WTC11 (cell line): ENCODE results near the gene ZBTB20. TPM values are rescaled to one million over a fixed set of nuclear protein-coding genes. Genes with fewer than 3 reads are reported as not detected.

Source experiments
- ATAC-seq: fragments of 200-7000 bp; cut with Tn5 transposase; 2 replicates; pipeline ENCODE4 v1.10.0; 2021; ENCODE audit warnings: mild to moderate bottlenecking, moderate library complexity
- CTCF ChIA-PET: fragments of 300-600 bp; sonication (Branson Sonifier 250); formaldehyde crosslinking; loops from one replicate; lab custom pipeline; 2021; ENCODE audit warnings: antibody characterized with exemption; lab: Charles Lee
- POLR2A ChIA-PET: fragments of 350-600 bp; sonication (Branson Sonifier 250); formaldehyde crosslinking; loops from one replicate; lab custom pipeline; 2021; ENCODE audit warnings: antibody characterized with exemption; lab: Charles Lee
- DNase-seq: peaks from one replicate; pipeline ENCODE4 v3.0.0; 2021; ENCODE audit warnings: low spot score
- H3K27ac Mint-ChIP-seq: 2 replicates; pipeline ENCODE4 v1.8.0; 2021; ENCODE audit warnings: mixed read lengths
- H3K27me3 Mint-ChIP-seq: 2 replicates; pipeline ENCODE4 v1.8.0; 2021; ENCODE audit warnings: low read depth, mild to moderate bottlenecking, moderate library complexity, mixed read lengths
- H3K36me3 Mint-ChIP-seq: 2 replicates; pipeline ENCODE4 v1.8.0; 2021; ENCODE audit warnings: mixed read lengths
- H3K4me1 Mint-ChIP-seq: 2 replicates; pipeline ENCODE4 v1.8.0; 2022; ENCODE audit warnings: mixed read lengths
- H3K4me3 Mint-ChIP-seq: 2 replicates; pipeline ENCODE4 v1.8.0; 2021; ENCODE audit warnings: mild to moderate bottlenecking, moderate library complexity, mixed read lengths
- H3K9me3 Mint-ChIP-seq: 2 replicates; pipeline ENCODE4 v1.8.0; 2021; ENCODE audit warnings: mixed read lengths
- ELF4 ChIP-seq: sonication (generic); formaldehyde crosslinking; IDR thresholded peaks from 2 replicates; pipeline ENCODE4 v1.8.1; 2022; ENCODE audit warnings: low read depth, mild to moderate bottlenecking, moderate library complexity, missing genetic modification reagents
- FOXK1 ChIP-seq: sonication (generic); formaldehyde crosslinking; IDR thresholded peaks from 2 replicates; pipeline ENCODE4 v1.8.0; 2022; ENCODE audit warnings: mild to moderate bottlenecking, moderate library complexity, missing genetic modification reagents
- GTF2I ChIP-seq: fragments of 250-450 bp; sonication (Bioruptor Pico); conservative IDR thresholded peaks from 2 replicates; pipeline ENCODE4 v1.4.0; 2021; ENCODE audit warnings: mild to moderate bottlenecking
- JAZF1 ChIP-seq: fragments of 250-450 bp; sonication (Bioruptor Pico); IDR thresholded peaks from 2 replicates; pipeline ENCODE4 v1.9.0; 2021; ENCODE audit warnings: moderate library complexity, mild to moderate bottlenecking, inconsistent platforms
- KAT7 ChIP-seq: sonication (generic); formaldehyde crosslinking; IDR thresholded peaks from 2 replicates; pipeline ENCODE4 v1.8.1; 2023; ENCODE audit warnings: missing genetic modification reagents, mild to moderate bottlenecking, borderline replicate concordance
- MXD4 ChIP-seq: fragments of 250-450 bp; sonication (Bioruptor Pico); IDR thresholded peaks from 2 replicates; pipeline ENCODE4 v1.8.0; 2021; ENCODE audit warnings: mild to moderate bottlenecking, moderate library complexity, borderline replicate concordance
- NR2C2 ChIP-seq: sonication (generic); formaldehyde crosslinking; IDR thresholded peaks from 2 replicates; pipeline ENCODE4 v1.8.0; 2022; ENCODE audit warnings: mild to moderate bottlenecking, missing genetic modification reagents
- NR3C1 ChIP-seq: sonication (generic); formaldehyde crosslinking; conservative IDR thresholded peaks from 2 replicates; pipeline ENCODE4 v1.8.1; 2023; ENCODE audit warnings: low read depth, mild to moderate bottlenecking, missing genetic modification reagents
- SMAD3 ChIP-seq: sonication (generic); formaldehyde crosslinking; IDR thresholded peaks from 2 replicates; pipeline ENCODE4 v1.8.0; 2022; ENCODE audit warnings: missing genetic modification reagents, mild to moderate bottlenecking, borderline replicate concordance
- TEAD1 ChIP-seq: sonication (generic); formaldehyde crosslinking; IDR thresholded peaks from 2 replicates; pipeline ENCODE4 v1.8.0; 2022; ENCODE audit warnings: mild to moderate bottlenecking, missing genetic modification reagents
- TEAD4 ChIP-seq: sonication (generic); formaldehyde crosslinking; IDR thresholded peaks from 2 replicates; pipeline ENCODE4 v1.8.0; 2022; ENCODE audit warnings: mild to moderate bottlenecking, missing genetic modification reagents
- ZNF232 ChIP-seq: sonication (generic); formaldehyde crosslinking; IDR thresholded peaks from 2 replicates; pipeline ENCODE4 v1.8.0; 2022; ENCODE audit warnings: mild to moderate bottlenecking, missing genetic modification reagents
- ZNF396 ChIP-seq: fragments of 250-450 bp; sonication (Bioruptor Pico); IDR thresholded peaks from 2 replicates; pipeline ENCODE4 v1.8.0; 2021; ENCODE audit warnings: mild to moderate bottlenecking, moderate library complexity, borderline replicate concordance
- ZNF416 ChIP-seq: fragments of 250-450 bp; sonication (Bioruptor Pico); IDR thresholded peaks from 2 replicates; pipeline ENCODE4 v1.9.0; 2021; ENCODE audit warnings: mild to moderate bottlenecking, inconsistent platforms
- total RNA-seq: library from RNA; stranded (reverse); gene quantifications from 3 replicates; pipeline ENCODE4 v1.2.3, GENCODE V29; 2021
- TF ChIP-seq, protein P1 (sequence below): fragments of 250-450 bp; sonication (Bioruptor Pico); IDR thresholded peaks from 2 replicates; pipeline ENCODE4 v1.9.0; 2021; ENCODE audit warnings: mild to moderate bottlenecking, borderline replicate concordance
- TF ChIP-seq, protein P2 (sequence below): sonication (generic); formaldehyde crosslinking; IDR thresholded peaks from 2 replicates; pipeline ENCODE4 v1.8.0; 2023; ENCODE audit warnings: missing genetic modification reagents
- TF ChIP-seq, protein P3 (sequence below): sonication (generic); formaldehyde crosslinking; IDR thresholded peaks from 2 replicates; pipeline ENCODE4 v1.8.0; 2022; ENCODE audit warnings: mild to moderate bottlenecking, missing genetic modification reagents
- TF ChIP-seq, protein P4 (sequence below): sonication (generic); formaldehyde crosslinking; IDR thresholded peaks from 2 replicates; pipeline ENCODE4 v1.8.0; 2023; ENCODE audit warnings: mild to moderate bottlenecking, missing genetic modification reagents
- TF ChIP-seq, protein P5 (sequence below): sonication (generic); formaldehyde crosslinking; conservative IDR thresholded peaks from 2 replicates; pipeline ENCODE4 v1.8.1; 2022; ENCODE audit warnings: mild to moderate bottlenecking, missing genetic modification reagents
- TF ChIP-seq, protein P6 (sequence below): sonication (generic); formaldehyde crosslinking; IDR thresholded peaks from 2 replicates; pipeline ENCODE4 v1.8.1; 2022; ENCODE audit warnings: mild to moderate bottlenecking, missing genetic modification reagents, moderate library complexity, borderline replicate concordance
- TF ChIP-seq, protein P7 (sequence below): sonication (generic); formaldehyde crosslinking; IDR thresholded peaks from 2 replicates; pipeline ENCODE4 v1.8.1; 2023; ENCODE audit warnings: mild to moderate bottlenecking, missing genetic modification reagents, moderate library complexity
- TF ChIP-seq, protein P8 (sequence below): sonication (generic); formaldehyde crosslinking; IDR thresholded peaks from 2 replicates; pipeline ENCODE4 v1.8.0; 2022; ENCODE audit warnings: mild to moderate bottlenecking, missing genetic modification reagents
- TF ChIP-seq, protein P9 (sequence below): fragments of 200-600 bp; IDR thresholded peaks from 2 replicates; pipeline ENCODE4 v1.8.0; 2022; ENCODE audit warnings: antibody characterized with exemption

Gene ZBTB20
- total RNA-seq, 1 experiment from 2014 or later: 1.5 TPM

DNA sequence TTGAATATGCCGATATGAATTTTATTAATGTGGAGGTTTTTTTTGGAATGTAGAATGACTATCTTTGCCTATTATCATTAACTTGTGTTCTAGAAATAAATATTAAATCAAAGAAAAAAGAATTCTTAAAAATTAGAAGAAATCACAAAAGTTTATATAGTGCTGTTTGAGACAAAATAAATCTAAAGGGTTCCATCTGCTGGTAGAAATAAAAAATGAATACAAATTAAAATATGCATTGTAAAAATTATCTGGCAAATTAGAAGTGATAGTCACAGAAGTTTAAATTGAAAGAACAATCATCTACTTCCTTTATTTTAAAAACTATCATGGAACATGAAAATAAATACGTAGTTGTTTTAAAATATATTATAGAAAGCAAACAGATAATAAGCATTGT is 22.7 kb upstream of the ZBTB20 start (continued):
- TF ChIP-seq, protein P1, sequence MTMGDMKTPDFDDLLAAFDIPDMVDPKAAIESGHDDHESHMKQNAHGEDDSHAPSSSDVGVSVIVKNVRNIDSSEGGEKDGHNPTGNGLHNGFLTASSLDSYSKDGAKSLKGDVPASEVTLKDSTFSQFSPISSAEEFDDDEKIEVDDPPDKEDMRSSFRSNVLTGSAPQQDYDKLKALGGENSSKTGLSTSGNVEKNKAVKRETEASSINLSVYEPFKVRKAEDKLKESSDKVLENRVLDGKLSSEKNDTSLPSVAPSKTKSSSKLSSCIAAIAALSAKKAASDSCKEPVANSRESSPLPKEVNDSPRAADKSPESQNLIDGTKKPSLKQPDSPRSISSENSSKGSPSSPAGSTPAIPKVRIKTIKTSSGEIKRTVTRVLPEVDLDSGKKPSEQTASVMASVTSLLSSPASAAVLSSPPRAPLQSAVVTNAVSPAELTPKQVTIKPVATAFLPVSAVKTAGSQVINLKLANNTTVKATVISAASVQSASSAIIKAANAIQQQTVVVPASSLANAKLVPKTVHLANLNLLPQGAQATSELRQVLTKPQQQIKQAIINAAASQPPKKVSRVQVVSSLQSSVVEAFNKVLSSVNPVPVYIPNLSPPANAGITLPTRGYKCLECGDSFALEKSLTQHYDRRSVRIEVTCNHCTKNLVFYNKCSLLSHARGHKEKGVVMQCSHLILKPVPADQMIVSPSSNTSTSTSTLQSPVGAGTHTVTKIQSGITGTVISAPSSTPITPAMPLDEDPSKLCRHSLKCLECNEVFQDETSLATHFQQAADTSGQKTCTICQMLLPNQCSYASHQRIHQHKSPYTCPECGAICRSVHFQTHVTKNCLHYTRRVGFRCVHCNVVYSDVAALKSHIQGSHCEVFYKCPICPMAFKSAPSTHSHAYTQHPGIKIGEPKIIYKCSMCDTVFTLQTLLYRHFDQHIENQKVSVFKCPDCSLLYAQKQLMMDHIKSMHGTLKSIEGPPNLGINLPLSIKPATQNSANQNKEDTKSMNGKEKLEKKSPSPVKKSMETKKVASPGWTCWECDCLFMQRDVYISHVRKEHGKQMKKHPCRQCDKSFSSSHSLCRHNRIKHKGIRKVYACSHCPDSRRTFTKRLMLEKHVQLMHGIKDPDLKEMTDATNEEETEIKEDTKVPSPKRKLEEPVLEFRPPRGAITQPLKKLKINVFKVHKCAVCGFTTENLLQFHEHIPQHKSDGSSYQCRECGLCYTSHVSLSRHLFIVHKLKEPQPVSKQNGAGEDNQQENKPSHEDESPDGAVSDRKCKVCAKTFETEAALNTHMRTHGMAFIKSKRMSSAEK (CRISPR knock-in tag): no peak
- no peak for TF ChIP-seq GTF2I (CRISPR knock-in tag)
- TF ChIP-seq ZNF416 (CRISPR knock-in tag): no peak
- TF ChIP-seq FOXK1 (CRISPR knock-in tag): no peak
- no peak for TF ChIP-seq ZNF232 (CRISPR knock-in tag)
- TF ChIP-seq, protein P2, sequence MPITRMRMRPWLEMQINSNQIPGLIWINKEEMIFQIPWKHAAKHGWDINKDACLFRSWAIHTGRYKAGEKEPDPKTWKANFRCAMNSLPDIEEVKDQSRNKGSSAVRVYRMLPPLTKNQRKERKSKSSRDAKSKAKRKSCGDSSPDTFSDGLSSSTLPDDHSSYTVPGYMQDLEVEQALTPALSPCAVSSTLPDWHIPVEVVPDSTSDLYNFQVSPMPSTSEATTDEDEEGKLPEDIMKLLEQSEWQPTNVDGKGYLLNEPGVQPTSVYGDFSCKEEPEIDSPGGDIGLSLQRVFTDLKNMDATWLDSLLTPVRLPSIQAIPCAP: no peak

DNA sequence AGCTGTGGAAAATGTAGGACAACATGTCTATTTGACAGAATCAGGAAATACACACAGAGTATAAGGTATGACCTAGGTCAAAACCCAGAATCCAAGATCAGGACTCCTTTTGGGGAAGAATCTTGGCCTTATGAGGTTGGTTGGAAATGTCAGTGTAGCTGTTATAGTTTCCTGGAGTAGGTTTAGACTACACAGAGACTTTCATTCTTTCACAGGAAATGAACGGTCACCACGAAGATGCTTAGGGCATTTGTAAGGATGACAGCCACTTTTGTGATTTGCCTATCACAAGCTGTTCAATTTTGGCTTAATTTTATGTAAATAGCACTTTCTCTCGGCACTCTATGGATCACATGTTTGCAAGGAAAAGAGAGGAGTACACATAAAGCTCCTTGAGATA is 18.6 kb upstream of the ZBTB20 start:
- Mint-ChIP-seq H3K9me3 (no peaks in the 10 kb centered on the region), H3K4me3 (no peak overlapping the region), H3K4me1 (peaks cover 7% of the 10 kb centered on the region), H3K27me3 (no peaks in the 10 kb centered on the region), H3K36me3 (no peaks in the 10 kb centered on the region), H3K27ac (no peak overlapping the region)
- POLR2A ChIA-PET: no interaction called here
- DNase-seq (no peak), ATAC-seq (no peak)
- CTCF ChIA-PET: no interaction called here
- TF ChIP-seq, protein P3, sequence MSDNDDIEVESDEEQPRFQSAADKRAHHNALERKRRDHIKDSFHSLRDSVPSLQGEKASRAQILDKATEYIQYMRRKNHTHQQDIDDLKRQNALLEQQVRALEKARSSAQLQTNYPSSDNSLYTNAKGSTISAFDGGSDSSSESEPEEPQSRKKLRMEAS (CRISPR knock-in tag): no peak
- TF ChIP-seq SMAD3 (no peak), TEAD1 (CRISPR knock-in tag) (no peak), JAZF1 (CRISPR knock-in tag) (no peak), ZNF396 (CRISPR knock-in tag) (no peak), NR2C2 (CRISPR knock-in tag) (no peak), NR3C1 (CRISPR knock-in tag) (no peak), TEAD4 (CRISPR knock-in tag) (no peak), KAT7 (CRISPR knock-in tag) (no peak), ELF4 (no peak), MXD4 (CRISPR knock-in tag) (no peak)
- TF ChIP-seq, protein P4, sequence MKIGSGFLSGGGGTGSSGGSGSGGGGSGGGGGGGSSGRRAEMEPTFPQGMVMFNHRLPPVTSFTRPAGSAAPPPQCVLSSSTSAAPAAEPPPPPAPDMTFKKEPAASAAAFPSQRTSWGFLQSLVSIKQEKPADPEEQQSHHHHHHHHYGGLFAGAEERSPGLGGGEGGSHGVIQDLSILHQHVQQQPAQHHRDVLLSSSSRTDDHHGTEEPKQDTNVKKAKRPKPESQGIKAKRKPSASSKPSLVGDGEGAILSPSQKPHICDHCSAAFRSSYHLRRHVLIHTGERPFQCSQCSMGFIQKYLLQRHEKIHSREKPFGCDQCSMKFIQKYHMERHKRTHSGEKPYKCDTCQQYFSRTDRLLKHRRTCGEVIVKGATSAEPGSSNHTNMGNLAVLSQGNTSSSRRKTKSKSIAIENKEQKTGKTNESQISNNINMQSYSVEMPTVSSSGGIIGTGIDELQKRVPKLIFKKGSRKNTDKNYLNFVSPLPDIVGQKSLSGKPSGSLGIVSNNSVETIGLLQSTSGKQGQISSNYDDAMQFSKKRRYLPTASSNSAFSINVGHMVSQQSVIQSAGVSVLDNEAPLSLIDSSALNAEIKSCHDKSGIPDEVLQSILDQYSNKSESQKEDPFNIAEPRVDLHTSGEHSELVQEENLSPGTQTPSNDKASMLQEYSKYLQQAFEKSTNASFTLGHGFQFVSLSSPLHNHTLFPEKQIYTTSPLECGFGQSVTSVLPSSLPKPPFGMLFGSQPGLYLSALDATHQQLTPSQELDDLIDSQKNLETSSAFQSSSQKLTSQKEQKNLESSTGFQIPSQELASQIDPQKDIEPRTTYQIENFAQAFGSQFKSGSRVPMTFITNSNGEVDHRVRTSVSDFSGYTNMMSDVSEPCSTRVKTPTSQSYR (CRISPR knock-in tag): no peak
- TF ChIP-seq, protein P5, sequence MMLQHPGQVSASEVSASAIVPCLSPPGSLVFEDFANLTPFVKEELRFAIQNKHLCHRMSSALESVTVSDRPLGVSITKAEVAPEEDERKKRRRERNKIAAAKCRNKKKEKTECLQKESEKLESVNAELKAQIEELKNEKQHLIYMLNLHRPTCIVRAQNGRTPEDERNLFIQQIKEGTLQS: no peak
- TF ChIP-seq, protein P6, sequence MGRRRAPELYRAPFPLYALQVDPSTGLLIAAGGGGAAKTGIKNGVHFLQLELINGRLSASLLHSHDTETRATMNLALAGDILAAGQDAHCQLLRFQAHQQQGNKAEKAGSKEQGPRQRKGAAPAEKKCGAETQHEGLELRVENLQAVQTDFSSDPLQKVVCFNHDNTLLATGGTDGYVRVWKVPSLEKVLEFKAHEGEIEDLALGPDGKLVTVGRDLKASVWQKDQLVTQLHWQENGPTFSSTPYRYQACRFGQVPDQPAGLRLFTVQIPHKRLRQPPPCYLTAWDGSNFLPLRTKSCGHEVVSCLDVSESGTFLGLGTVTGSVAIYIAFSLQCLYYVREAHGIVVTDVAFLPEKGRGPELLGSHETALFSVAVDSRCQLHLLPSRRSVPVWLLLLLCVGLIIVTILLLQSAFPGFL: no peak
- TF ChIP-seq, protein P7, sequence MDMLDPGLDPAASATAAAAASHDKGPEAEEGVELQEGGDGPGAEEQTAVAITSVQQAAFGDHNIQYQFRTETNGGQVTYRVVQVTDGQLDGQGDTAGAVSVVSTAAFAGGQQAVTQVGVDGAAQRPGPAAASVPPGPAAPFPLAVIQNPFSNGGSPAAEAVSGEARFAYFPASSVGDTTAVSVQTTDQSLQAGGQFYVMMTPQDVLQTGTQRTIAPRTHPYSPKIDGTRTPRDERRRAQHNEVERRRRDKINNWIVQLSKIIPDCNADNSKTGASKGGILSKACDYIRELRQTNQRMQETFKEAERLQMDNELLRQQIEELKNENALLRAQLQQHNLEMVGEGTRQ: no peak
- TF ChIP-seq, protein P8, sequence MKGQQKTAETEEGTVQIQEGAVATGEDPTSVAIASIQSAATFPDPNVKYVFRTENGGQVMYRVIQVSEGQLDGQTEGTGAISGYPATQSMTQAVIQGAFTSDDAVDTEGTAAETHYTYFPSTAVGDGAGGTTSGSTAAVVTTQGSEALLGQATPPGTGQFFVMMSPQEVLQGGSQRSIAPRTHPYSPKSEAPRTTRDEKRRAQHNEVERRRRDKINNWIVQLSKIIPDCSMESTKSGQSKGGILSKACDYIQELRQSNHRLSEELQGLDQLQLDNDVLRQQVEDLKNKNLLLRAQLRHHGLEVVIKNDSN (CRISPR knock-in tag): no peak
- TF ChIP-seq, protein P2: no peak
- TF ChIP-seq, protein P9, sequence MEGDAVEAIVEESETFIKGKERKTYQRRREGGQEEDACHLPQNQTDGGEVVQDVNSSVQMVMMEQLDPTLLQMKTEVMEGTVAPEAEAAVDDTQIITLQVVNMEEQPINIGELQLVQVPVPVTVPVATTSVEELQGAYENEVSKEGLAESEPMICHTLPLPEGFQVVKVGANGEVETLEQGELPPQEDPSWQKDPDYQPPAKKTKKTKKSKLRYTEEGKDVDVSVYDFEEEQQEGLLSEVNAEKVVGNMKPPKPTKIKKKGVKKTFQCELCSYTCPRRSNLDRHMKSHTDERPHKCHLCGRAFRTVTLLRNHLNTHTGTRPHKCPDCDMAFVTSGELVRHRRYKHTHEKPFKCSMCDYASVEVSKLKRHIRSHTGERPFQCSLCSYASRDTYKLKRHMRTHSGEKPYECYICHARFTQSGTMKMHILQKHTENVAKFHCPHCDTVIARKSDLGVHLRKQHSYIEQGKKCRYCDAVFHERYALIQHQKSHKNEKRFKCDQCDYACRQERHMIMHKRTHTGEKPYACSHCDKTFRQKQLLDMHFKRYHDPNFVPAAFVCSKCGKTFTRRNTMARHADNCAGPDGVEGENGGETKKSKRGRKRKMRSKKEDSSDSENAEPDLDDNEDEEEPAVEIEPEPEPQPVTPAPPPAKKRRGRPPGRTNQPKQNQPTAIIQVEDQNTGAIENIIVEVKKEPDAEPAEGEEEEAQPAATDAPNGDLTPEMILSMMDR: no peak
